ENCODE measurements around the gene SLC6A2. TPM values are rescaled to one million over a fixed set of nuclear protein-coding genes. Genes with fewer than 3 reads are reported as not detected.

Gene SLC6A2
- total and polyA plus RNA-seq, 2 of the 13 experiments (the other 11 are each of a cell fraction or from before 2014, with no cell fraction given) = 0.62 to 0.66 TPM

- peak; percentile 99 for TF ChIP-seq MED1 (CRISPR knock-in tag; IDR thresholded peaks at IDR 0.05)
- TF ChIP-seq ZNF382 (CRISPR knock-in tag; IDR thresholded peaks at IDR 0.05; ENCODE audit: borderline replicate concordance) = no peak
- no peak for TF ChIP-seq SP140L (CRISPR knock-in tag; IDR thresholded peaks at IDR 0.05; ENCODE audit: borderline replicate concordance)
- no peak for TF ChIP-seq CHD4 (IDR thresholded peaks at IDR 0.05; ENCODE audit: borderline replicate concordance, low read length)
- peak; percentile 64; the same call in 1 of the 2 replicates for TF ChIP-seq ZNF275 (CRISPR knock-in tag; IDR thresholded peaks at IDR 0.05; ENCODE audit: borderline replicate concordance)
- TF ChIP-seq ZNF883 (CRISPR knock-in tag; IDR thresholded peaks at IDR 0.05; ENCODE audit: not compliant biosample characterization) = peak; percentile 38
- TF ChIP-seq ZBTB34 (CRISPR knock-in tag; IDR thresholded peaks at IDR 0.05) = peak; percentile 86
- TF ChIP-seq FOXO1 (CRISPR knock-in tag; IDR thresholded peaks at IDR 0.05) = peak; percentile 99
- no peak for TF ChIP-seq SP1 (IDR thresholded peaks at IDR 0.05)
- TF ChIP-seq SP1 (CRISPR knock-in tag; IDR thresholded peaks at IDR 0.05) = peak; percentile 70
- peak; percentile 63; the same call in 1 of the 2 replicates for TF ChIP-seq ZNF33B (CRISPR knock-in tag; IDR thresholded peaks at IDR 0.05)
- no peak for TF ChIP-seq HNRNPH1 (optimal IDR thresholded peaks at IDR 0.05; ENCODE audit: low read depth, low read length)
- no peak for TF ChIP-seq SRY (CRISPR knock-in tag; IDR thresholded peaks at IDR 0.05)
- no peak for TF ChIP-seq KMT2A (CRISPR knock-in tag; IDR thresholded peaks at IDR 0.05)
- peak; percentile 94 for TF ChIP-seq ZMYM3 (CRISPR knock-in tag; IDR thresholded peaks at IDR 0.05)
- TF ChIP-seq POLR2AphosphoS5 (IDR thresholded peaks at IDR 0.05; ENCODE audit: low read depth, low read length) = no peak
- TF ChIP-seq DPF2 (CRISPR knock-in tag; IDR thresholded peaks at IDR 0.05; ENCODE audit: borderline replicate concordance, low read depth) = peak; percentile 87
- TF ChIP-seq CBX1 (IDR thresholded peaks at IDR 0.05; ENCODE audit: low read depth) = peak; percentile 91
- TF ChIP-seq ZNF383 (CRISPR knock-in tag; IDR thresholded peaks at IDR 0.05; ENCODE audit: borderline replicate concordance) = no peak
- no peak for TF ChIP-seq ZNF251 (CRISPR knock-in tag; IDR thresholded peaks at IDR 0.05)
- peak; percentile 91 for TF ChIP-seq HOXA3 (CRISPR knock-in tag; IDR thresholded peaks at IDR 0.05)
- 0 out of 2 replicates have a peak, but pooled peaks have one; percentile 26 for TF ChIP-seq SRF (IDR thresholded peaks at IDR 0.05; ENCODE audit: low read depth, low read length)
- TF ChIP-seq MAX (IDR thresholded peaks at IDR 0.05) = peak; percentile 99
- TF ChIP-seq ATF7-NPFF (CRISPR knock-in tag; IDR thresholded peaks at IDR 0.05; ENCODE audit: low read depth) = 0 out of 2 replicates have a peak, but pooled peaks have one; percentile 28
- peak; percentile 94 for TF ChIP-seq ZNF781 (CRISPR knock-in tag; IDR thresholded peaks at IDR 0.05; ENCODE audit: borderline replicate concordance, not compliant biosample characterization)
- no peak for TF ChIP-seq ISX (CRISPR knock-in tag; conservative IDR thresholded peaks at IDR 0.05)
- TF ChIP-seq ZNF672 (CRISPR knock-in tag; IDR thresholded peaks at IDR 0.05) = no peak
- peak; percentile 83 for TF ChIP-seq PPARG (CRISPR knock-in tag; conservative IDR thresholded peaks at IDR 0.05)
- TF ChIP-seq ZNF616 (CRISPR knock-in tag; IDR thresholded peaks at IDR 0.05; ENCODE audit: low read depth) = no peak
- peak; percentile 76; the same call in 1 of the 2 replicates for TF ChIP-seq MEIS1 (CRISPR knock-in tag; IDR thresholded peaks at IDR 0.05; ENCODE audit: borderline replicate concordance)
- no peak for TF ChIP-seq ZNF496 (CRISPR knock-in tag; IDR thresholded peaks at IDR 0.05; ENCODE audit: insufficient replicate concordance)
Observed at GRCh38 chr16:55622930-55623561, 32.7 kb upstream of the SLC6A2 start (continued).
